Measurements from ENCODE around the gene GPR132.

Gene GPR132

DNA sequence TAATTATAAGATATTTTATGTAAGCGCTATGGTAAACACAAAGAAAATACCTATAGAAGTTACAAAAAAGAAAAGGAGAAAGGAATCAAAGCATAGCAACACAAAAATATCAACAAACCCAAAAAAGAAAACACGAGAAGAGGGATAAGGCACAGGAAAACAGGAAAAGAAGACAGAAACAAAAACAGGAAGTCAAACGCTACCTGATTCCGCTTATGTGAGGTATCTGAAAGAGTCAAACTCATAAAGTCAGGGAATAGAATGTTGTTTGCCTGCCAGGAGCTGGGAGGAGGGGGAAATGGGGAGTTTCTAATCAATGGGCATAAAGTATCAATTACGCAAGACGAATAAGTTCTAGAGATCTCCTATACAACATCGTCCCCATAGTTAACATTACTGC lies 39.9 kb upstream of the GPR132 start:
- no peaks in the 10 kb centered on the region for H3K4me1 ChIP-seq
- H3K27me3 ChIP-seq (ENCODE audit: control insufficient read depth, insufficient read depth, low read length): no peaks in the 10 kb centered on the region
- H2AFZ ChIP-seq: no peak overlapping the region

DNA sequence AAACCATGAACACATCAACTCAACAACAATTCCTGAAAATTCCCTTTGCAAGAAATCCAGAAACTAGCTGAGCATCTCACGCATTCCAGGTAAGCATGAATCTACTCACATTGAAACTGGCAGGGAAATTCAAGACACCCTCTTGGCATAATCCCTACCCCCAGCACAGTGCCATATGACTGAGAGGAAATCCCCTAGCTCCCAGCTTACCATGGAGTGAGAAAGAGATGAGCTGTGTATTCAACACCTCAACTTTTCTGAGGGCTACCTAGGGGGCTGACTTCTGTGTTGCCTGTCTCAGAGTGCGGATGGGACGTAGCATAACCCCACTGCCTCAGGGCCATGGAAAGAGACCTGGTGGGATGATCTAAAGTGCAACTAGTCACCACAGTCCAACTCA lies 37.7 kb upstream of the GPR132 start:
- H3K27ac ChIP-seq: no peak overlapping the region
- no peak overlapping the region for H3K4me2 ChIP-seq (ENCODE audit: low read length)
- H3K4me3 ChIP-seq (ENCODE audit: low read depth, low read length): no peak overlapping the region
- H3K79me2 ChIP-seq: no peaks in the 10 kb centered on the region
- H3K4me1 ChIP-seq: no peaks in the 10 kb centered on the region
- H3K27me3 ChIP-seq (ENCODE audit: control insufficient read depth, insufficient read depth, low read length): no peaks in the 10 kb centered on the region
- no peaks in the 10 kb centered on the region for H3K36me3 ChIP-seq (ENCODE audit: control insufficient read depth, insufficient read depth, low read length)
- no peaks in the 10 kb centered on the region for H3K9me3 ChIP-seq (ENCODE audit: control insufficient read depth, low read length)
- TF ChIP-seq, protein P1, sequence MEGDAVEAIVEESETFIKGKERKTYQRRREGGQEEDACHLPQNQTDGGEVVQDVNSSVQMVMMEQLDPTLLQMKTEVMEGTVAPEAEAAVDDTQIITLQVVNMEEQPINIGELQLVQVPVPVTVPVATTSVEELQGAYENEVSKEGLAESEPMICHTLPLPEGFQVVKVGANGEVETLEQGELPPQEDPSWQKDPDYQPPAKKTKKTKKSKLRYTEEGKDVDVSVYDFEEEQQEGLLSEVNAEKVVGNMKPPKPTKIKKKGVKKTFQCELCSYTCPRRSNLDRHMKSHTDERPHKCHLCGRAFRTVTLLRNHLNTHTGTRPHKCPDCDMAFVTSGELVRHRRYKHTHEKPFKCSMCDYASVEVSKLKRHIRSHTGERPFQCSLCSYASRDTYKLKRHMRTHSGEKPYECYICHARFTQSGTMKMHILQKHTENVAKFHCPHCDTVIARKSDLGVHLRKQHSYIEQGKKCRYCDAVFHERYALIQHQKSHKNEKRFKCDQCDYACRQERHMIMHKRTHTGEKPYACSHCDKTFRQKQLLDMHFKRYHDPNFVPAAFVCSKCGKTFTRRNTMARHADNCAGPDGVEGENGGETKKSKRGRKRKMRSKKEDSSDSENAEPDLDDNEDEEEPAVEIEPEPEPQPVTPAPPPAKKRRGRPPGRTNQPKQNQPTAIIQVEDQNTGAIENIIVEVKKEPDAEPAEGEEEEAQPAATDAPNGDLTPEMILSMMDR (IDR thresholded peaks at IDR 0.05): no peak
- no peak overlapping the region for H3K9ac ChIP-seq
- H2AFZ ChIP-seq: no peak overlapping the region

More for the DNA sequence above, 39.9 kb upstream of the GPR132 start:
- no peaks in the 10 kb centered on the region for H3K36me3 ChIP-seq (ENCODE audit: control insufficient read depth, insufficient read depth, low read length)
- H3K27ac ChIP-seq: no peak overlapping the region
- H3K9me3 ChIP-seq (ENCODE audit: control insufficient read depth, low read length): no peaks in the 10 kb centered on the region
- TF ChIP-seq, protein P1 (IDR thresholded peaks at IDR 0.05): no peak
- no peak overlapping the region for H3K9ac ChIP-seq
- H3K79me2 ChIP-seq: no peaks in the 10 kb centered on the region
- H3K4me3 ChIP-seq (ENCODE audit: low read depth, low read length): no peak overlapping the region
- H3K4me2 ChIP-seq (ENCODE audit: low read length): no peak overlapping the region

DNA sequence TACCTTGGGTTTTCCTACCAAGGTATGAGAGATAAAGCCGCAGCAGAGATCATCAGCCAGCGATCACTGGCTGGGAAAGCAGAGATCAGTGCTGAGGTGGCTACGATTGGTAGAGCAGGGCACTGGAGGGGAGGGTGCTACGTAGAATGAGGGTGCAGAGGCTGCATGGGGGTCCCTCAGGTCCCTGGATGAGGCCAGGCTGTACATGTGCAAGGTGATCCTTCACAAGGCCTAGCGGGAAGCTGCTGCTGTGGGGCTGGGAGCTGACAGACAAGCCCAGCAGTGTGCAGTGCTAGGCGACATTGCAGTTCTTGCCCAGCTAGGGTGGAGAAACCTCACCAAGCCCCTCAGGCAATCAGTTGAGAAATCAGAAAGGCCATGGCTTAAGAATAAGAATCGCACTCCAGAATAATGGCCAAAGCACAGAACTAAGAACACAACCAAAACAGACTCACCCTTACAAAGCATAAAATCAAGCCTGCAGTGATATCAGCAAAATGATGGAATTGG lies 37.2 kb upstream of the GPR132 start:
- Histone ChIP-seq H3K4me2 (ENCODE audit: low read length) (no peak overlapping the region), H3K36me3 (ENCODE audit: control insufficient read depth, insufficient read depth, low read length) (no peaks in the 10 kb centered on the region), H3K4me3 (ENCODE audit: low read depth, low read length) (no peak overlapping the region), H3K9ac (no peak overlapping the region), H3K4me1 (no peaks in the 10 kb centered on the region), H3K27me3 (ENCODE audit: control insufficient read depth, insufficient read depth, low read length) (no peaks in the 10 kb centered on the region), H3K79me2 (no peaks in the 10 kb centered on the region), H3K9me3 (ENCODE audit: control insufficient read depth, low read length) (no peaks in the 10 kb centered on the region), H3K27ac (no peak overlapping the region), H2AFZ (no peak overlapping the region)
- TF ChIP-seq, protein P1 (IDR thresholded peaks at IDR 0.05): no peak

DNA sequence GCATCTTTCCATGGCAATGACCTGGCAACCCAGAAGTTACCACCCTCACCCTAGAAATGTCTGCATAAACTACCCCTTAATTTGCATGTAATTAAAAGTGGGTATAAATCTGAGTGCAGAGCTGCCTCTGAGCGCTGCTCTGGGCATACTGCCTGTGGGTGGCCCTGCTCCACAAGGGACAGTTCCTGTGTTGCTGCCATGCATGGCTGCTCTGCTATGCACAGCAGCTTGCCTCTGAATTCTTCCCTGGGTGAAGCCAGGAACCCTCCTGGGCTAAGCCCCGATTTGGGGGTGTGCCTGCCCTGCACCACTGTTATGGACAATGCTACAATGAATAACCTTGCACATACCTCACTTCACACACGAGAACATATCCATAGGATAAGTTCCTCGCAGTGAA lies 35.7 kb upstream of the GPR132 start:
- Histone ChIP-seq H3K4me1 (no peaks in the 10 kb centered on the region), H3K36me3 (ENCODE audit: control insufficient read depth, insufficient read depth, low read length) (no peaks in the 10 kb centered on the region), H3K79me2 (no peaks in the 10 kb centered on the region), H3K9me3 (ENCODE audit: control insufficient read depth, low read length) (no peaks in the 10 kb centered on the region), H3K4me2 (ENCODE audit: low read length) (no peak overlapping the region), H3K27ac (no peak overlapping the region), H3K27me3 (ENCODE audit: control insufficient read depth, insufficient read depth, low read length) (no peaks in the 10 kb centered on the region), H2AFZ (no peak overlapping the region), H3K4me3 (ENCODE audit: low read depth, low read length) (no peak overlapping the region), H3K9ac (no peak overlapping the region)
- TF ChIP-seq, protein P1 (IDR thresholded peaks at IDR 0.05): no peak

DNA sequence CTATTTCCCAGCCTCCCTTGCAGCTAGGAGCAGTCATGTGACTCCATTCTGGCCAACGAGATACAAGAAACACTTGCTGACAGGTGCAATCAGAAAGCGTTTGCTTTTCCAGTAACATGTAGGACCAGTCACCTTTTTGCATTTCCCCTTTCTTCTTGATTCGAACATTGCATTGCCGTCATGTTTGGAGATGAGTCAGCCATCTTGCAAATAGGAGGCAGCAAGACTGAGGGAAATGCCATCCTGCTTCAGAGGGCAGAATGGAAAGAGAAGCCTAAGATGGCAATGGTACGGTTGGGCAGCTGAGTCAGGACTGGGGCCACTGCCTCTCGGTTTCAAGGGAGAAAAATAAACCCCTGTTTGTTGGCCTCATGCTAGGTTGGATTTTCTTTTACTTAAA lies 34.5 kb upstream of the GPR132 start:
- H3K4me3 ChIP-seq (ENCODE audit: low read depth, low read length): no peak overlapping the region
- H3K4me1 ChIP-seq: no peaks in the 10 kb centered on the region
- no peaks in the 10 kb centered on the region for H3K79me2 ChIP-seq

More for the DNA sequence above, 34.5 kb upstream of the GPR132 start:
- Histone ChIP-seq H3K27me3 (ENCODE audit: control insufficient read depth, insufficient read depth, low read length) (no peaks in the 10 kb centered on the region), H3K9me3 (ENCODE audit: control insufficient read depth, low read length) (no peaks in the 10 kb centered on the region), H3K27ac (no peak overlapping the region), H3K36me3 (ENCODE audit: control insufficient read depth, insufficient read depth, low read length) (no peaks in the 10 kb centered on the region), H3K4me2 (ENCODE audit: low read length) (no peak overlapping the region), H2AFZ (no peak overlapping the region), H3K9ac (no peak overlapping the region)
- TF ChIP-seq, protein P1 (IDR thresholded peaks at IDR 0.05): no peak
